Right hindlimb (tissue), 1 donor: Measurements from ENCODE around the gene DYTN.

Source experiments
- DNase-seq: peaks from one replicate; pipeline ENCODE4 v3.0.0-alpha.2; 2018

DYTN gene

DNA sequence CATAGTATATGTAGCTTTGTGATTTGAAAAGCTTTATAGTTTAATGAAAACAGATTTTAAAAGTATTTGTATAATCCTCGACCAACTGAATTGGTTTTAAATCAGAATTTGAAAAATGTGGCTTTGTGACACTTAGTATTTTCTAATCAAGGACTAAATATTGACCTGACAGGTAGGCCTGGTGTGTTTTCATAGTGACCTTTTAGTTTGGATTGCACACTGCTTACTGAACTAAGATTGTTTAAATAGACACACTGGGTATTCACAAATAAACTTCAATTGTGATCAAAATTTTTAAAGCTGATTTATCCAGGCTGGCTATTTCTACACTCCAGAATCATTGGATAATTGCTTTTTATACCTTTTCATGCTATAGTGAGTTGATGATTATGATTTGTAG, 107.7 kb downstream of the DYTN start:
- DNase-seq: no peak

DNA sequence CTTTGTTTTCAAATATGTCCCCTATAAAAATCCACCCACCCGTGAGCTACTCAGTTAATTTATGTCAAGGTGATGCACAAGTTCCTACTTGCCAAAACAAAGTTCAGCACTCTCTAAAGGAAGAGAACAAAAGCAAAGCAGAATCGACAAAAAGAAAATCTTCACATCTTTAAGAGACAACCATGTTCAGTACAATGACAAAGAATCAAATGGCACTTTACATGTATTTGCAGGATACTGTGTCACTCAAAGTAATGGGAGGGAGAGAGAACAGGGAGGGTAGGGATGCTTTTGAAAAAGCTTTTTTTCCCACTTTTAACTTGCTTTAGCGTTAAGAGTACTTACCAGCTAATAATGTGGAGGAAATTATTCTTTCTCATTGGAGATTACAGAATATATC, 115.0 kb downstream of the DYTN start:
- no peak for DNase-seq
